Mesendoderm (in vitro differentiated cells): ENCODE data around the gene BMP2K.

ENCODE experiments used
- DNase-seq: peaks from one replicate; pipeline ENCODE4 v3.0.0; 2013
- H2AK5ac ChIP-seq: 2 replicates; pipeline ENCODE4 v1.6.1; 2013; ENCODE audit warnings: low read length, inconsistent platforms
- H2BK120ac ChIP-seq: 2 replicates; pipeline ENCODE4 v1.6.1; 2013; ENCODE audit warnings: low read depth, mild to moderate bottlenecking, low read length, moderate library complexity, mixed read lengths
- H2BK15ac ChIP-seq: replicated peaks from 2 replicates; pipeline ENCODE4 v1.6.1; 2013; ENCODE audit warnings: low read depth, mild to moderate bottlenecking, moderate library complexity
- H2BK5ac ChIP-seq: 2 replicates; pipeline ENCODE4 v1.6.1; 2013; ENCODE audit warnings: low read length, inconsistent platforms
- H3K18ac ChIP-seq: 2 replicates; pipeline ENCODE4 v1.6.1; 2013; ENCODE audit warnings: mild to moderate bottlenecking, low read length, mixed read lengths
- H3K23ac ChIP-seq: one replicate; pipeline ENCODE4 v1.6.1; 2013; ENCODE audit warnings: low read length
- H3K27ac ChIP-seq: 2 replicates; pipeline ENCODE4 v1.5.1; 2013; ENCODE audit warnings: low read depth, mild to moderate bottlenecking, inconsistent platforms, low read length, moderate library complexity
- H3K27me3 ChIP-seq: 2 replicates; pipeline ENCODE4 v1.6.1; 2013; ENCODE audit warnings: low read length, control low read depth, mild to moderate bottlenecking, inconsistent platforms; ENCODE audit not compliant: insufficient read depth, poor library complexity
- H3K36me3 ChIP-seq: 2 replicates; pipeline ENCODE4 v1.6.1; 2013; ENCODE audit warnings: low read length, inconsistent platforms; ENCODE audit not compliant: control insufficient read depth, insufficient read depth
- H3K4ac ChIP-seq: one replicate; pipeline ENCODE4 v1.6.1; 2013; ENCODE audit warnings: low read depth, mild to moderate bottlenecking, low read length, moderate library complexity
- H3K4me1 ChIP-seq: 2 replicates; pipeline ENCODE4 v1.6.1; 2013; ENCODE audit warnings: low read depth, low read length, inconsistent platforms; ENCODE audit not compliant: control insufficient read depth
- H3K4me2 ChIP-seq: 2 replicates; pipeline ENCODE4 v1.6.1; 2013; ENCODE audit warnings: low read length
- H3K4me3 ChIP-seq: 2 replicates; pipeline ENCODE4 v1.5.1; 2013; ENCODE audit warnings: mild to moderate bottlenecking, low read length
- H3K56ac ChIP-seq: one replicate; pipeline ENCODE4 v1.6.1; 2013; ENCODE audit warnings: low read length
- H3K79me1 ChIP-seq: 2 replicates; pipeline ENCODE4 v1.6.1; 2013; ENCODE audit warnings: low read length, inconsistent platforms
- H3K79me2 ChIP-seq: 2 replicates; pipeline ENCODE4 v1.6.1; 2013; ENCODE audit warnings: mild to moderate bottlenecking, low read length; ENCODE audit not compliant: control insufficient read depth, insufficient read depth
- H3K9ac ChIP-seq: 2 replicates; pipeline ENCODE4 v1.6.1; 2013; ENCODE audit warnings: low read length, inconsistent platforms
- H4K5ac ChIP-seq: one replicate; pipeline ENCODE4 v1.6.1; 2013; ENCODE audit warnings: low read length
- H4K8ac ChIP-seq: one replicate; pipeline ENCODE4 v1.6.1; 2013; ENCODE audit warnings: low read depth, mild to moderate bottlenecking, control low read depth, low read length, moderate library complexity
- WGBS: extraction: QIAGEN DNeasy Blood & Tissue Kit; methylation state at CpG from one replicate; pipeline ENCODE4 v1.1.7; 2013; ENCODE audit warnings: low lambda C conversion rate, missing lambda C conversion rate; ENCODE audit not compliant: insufficient coverage; ENCODE audit errors: extremely low coverage; 5-methylcytosine and 5-hydroxymethylcytosine counted together

BMP2K gene

DNA sequence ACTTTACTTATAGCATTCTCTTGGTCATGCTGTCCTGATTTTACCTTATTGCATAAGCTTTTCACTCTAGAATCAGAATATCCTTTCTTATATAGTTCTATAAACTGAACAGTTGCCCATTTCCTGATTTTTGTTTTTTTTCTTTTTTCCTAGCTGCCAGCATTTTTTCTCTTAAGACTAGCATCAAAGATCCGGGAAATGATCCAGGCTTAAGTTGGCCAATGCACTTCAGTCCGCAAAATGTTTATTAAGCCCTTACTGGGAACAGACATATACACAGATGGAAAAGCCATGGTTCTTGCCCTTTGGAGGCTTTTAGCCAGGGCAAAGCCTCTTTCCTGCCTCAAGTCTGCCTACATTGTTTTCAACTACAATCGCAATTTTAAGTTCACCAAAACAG is 10.1 kb upstream of the BMP2K start:
- Histone ChIP-seq H2BK5ac (no peak overlapping the region), H3K4me3 (no peak overlapping the region), H4K5ac (no peak overlapping the region), H3K18ac (no peak overlapping the region), H3K9ac (no peak overlapping the region), H3K56ac (no peak overlapping the region), H3K27ac (no peak overlapping the region), H2AK5ac (no peak overlapping the region), H4K8ac (no peak overlapping the region), H3K4me2 (no peak overlapping the region), H2BK120ac (no peak overlapping the region), H3K36me3 (no peaks in the 10 kb centered on the region), H3K79me2 (no peaks in the 10 kb centered on the region), H3K27me3 (no peaks in the 10 kb centered on the region), H3K4me1 (no peaks in the 10 kb centered on the region), H2BK15ac (no peak overlapping the region), H3K4ac (no peak overlapping the region), H3K79me1 (no peaks in the 10 kb centered on the region), H3K23ac (no peak overlapping the region)
- DNase-seq, result no peak
- WGBS, result no CpG with 5 or more reads among the region's 3 CpGs

DNA sequence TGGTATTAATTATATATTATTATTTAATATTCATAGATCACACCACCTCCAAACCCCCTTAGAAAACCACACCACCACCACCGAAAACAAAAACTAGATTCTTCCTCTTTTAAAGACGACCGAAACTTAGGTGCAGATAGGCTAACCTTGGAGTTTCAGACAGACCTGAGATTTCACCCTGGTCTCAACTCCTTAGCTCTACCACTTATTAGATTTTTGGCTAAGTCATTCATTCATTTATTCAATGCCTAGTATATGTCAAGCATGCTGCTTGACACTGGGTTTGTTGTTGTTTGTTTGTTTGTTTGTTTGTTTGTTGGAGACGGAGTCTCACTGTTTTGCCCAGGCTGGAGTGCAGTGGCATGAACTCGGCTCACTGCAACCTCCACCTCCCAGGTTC is 9.5 kb upstream of the BMP2K start:
- Histone ChIP-seq H3K56ac (no peak overlapping the region), H2BK120ac (no peak overlapping the region), H3K36me3 (no peaks in the 10 kb centered on the region), H2AK5ac (no peak overlapping the region), H3K4me1 (no peaks in the 10 kb centered on the region), H3K79me2 (no peaks in the 10 kb centered on the region), H3K23ac (no peak overlapping the region), H3K27ac (no peak overlapping the region), H3K79me1 (no peaks in the 10 kb centered on the region), H3K27me3 (no peaks in the 10 kb centered on the region), H3K9ac (no peak overlapping the region), H3K4me2 (no peak overlapping the region), H3K4ac (no peak overlapping the region), H2BK5ac (no peak overlapping the region), H3K18ac (no peak overlapping the region), H2BK15ac (no peak overlapping the region), H4K8ac (no peak overlapping the region), H4K5ac (no peak overlapping the region), H3K4me3 (no peak overlapping the region)
- no peak for DNase-seq
- no CpG with 5 or more reads among the region's 5 CpGs for WGBS

DNA sequence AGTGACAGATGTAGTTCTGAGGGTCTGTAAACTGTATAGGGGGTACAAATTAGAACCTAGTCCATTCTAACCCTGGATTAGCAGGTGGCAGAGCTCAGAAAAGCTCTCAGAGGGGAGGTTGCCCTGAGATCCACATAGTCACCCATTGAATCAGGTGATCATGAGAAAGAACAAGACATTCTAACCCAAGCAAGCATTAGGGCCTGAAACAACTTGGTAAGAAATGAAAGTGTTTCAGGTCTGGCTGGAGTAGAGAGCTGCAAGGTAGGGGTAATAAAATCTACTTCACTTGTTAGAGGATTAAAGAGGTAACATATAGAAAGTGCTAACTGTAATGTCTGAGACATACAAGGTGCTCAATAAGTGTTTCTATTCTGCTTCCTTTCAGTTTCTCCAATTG is 8.8 kb upstream of the BMP2K start:
- H2BK120ac ChIP-seq, result no peak overlapping the region
- H4K8ac ChIP-seq, result no peak overlapping the region
- H3K79me2 ChIP-seq, result no peaks in the 10 kb centered on the region
- H3K23ac ChIP-seq, result no peak overlapping the region
- no peaks in the 10 kb centered on the region for H3K27me3 ChIP-seq
- no peak for DNase-seq
- H3K27ac ChIP-seq, result no peak overlapping the region
- H3K18ac ChIP-seq, result no peak overlapping the region
- no peak overlapping the region for H2BK15ac ChIP-seq
- no peak overlapping the region for H3K4me2 ChIP-seq
- no peak overlapping the region for H2AK5ac ChIP-seq
- no peak overlapping the region for H2BK5ac ChIP-seq
- H4K5ac ChIP-seq, result no peak overlapping the region
- H3K4ac ChIP-seq, result no peak overlapping the region
- no peaks in the 10 kb centered on the region for H3K36me3 ChIP-seq
- H3K79me1 ChIP-seq, result no peaks in the 10 kb centered on the region
- no peaks in the 10 kb centered on the region for H3K4me1 ChIP-seq
- H3K9ac ChIP-seq, result no peak overlapping the region
- no peak overlapping the region for H3K56ac ChIP-seq
- H3K4me3 ChIP-seq, result no peak overlapping the region

DNA sequence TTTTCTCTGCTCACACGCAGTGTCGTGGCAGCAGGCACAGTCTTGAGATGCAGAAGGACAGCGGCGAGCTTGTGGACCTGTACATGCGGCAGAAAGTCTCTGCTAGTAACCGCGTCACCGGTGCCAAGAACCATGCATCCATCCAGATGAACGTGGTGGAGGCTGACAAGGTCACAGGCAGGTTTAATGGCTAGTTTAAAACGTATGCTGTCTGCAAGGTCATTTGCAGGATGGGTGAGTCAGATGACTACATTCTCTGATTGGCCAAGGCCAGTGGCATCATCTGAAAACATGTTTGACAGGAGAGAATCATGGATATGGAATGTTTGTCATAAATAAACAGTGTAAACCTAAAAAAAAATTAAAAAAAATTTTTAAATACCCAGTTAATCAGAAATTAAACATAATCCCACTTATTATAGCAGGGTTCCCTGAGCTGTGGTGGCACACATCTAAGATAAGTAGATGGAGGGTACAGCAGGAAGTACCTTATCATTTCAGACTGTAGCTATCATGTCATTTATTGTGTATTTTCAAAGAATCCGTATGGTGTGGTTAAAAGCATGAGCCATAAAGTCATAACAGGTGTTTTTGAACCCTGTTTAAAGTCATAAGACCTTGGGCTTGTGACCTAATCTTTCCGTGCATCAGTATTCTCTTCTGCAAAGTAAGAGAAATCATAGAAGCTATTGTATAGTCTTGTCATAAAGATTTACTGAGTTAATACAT is 7.5 kb upstream of the BMP2K start:
- Histone ChIP-seq H3K27ac (no peak overlapping the region), H2BK15ac (no peak overlapping the region), H3K4ac (no peak overlapping the region), H3K27me3 (no peaks in the 10 kb centered on the region), H3K36me3 (no peaks in the 10 kb centered on the region), H3K23ac (no peak overlapping the region), H3K79me2 (no peaks in the 10 kb centered on the region), H3K4me1 (no peaks in the 10 kb centered on the region), H4K8ac (no peak overlapping the region), H2BK5ac (no peak overlapping the region), H4K5ac (no peak overlapping the region), H2AK5ac (no peak overlapping the region), H3K79me1 (no peaks in the 10 kb centered on the region), H2BK120ac (no peak overlapping the region), H3K4me3 (no peak overlapping the region), H3K18ac (no peak overlapping the region), H3K9ac (no peak overlapping the region), H3K4me2 (no peak overlapping the region), H3K56ac (no peak overlapping the region)
- no peak for DNase-seq
- no CpG with 5 or more reads among the region's 12 CpGs for WGBS

DNA sequence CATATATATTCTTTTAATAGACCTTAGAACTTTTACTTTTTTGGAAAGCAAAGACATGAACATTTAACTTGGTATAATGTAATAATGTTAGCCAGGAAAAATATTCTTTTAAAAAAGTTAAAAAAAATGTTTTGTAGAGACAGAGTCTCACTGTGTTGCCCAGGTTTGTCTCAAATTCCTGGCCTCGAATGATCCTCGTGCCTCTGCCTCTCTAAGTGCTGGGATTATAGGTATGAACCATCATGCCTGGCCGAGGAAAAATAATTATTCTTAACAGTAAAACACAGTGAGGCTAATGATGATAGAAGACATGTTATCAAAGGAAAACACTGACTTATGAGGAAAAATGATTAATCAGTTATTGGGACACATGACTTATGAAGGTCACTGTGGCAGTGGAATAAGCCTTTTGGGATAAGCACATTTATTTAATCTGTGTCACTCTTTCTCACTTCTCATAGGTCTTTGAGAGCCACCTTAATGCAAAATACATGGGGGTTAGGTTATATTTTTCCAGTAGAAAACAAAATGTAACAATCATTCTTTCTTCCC is 6.0 kb upstream of the BMP2K start:
- Histone ChIP-seq H3K79me2 (no peaks in the 10 kb centered on the region), H4K8ac (no peak overlapping the region), H3K27me3 (no peaks in the 10 kb centered on the region), H2BK120ac (no peak overlapping the region), H3K27ac (no peak overlapping the region), H2AK5ac (no peak overlapping the region), H3K79me1 (no peaks in the 10 kb centered on the region), H3K56ac (no peak overlapping the region), H4K5ac (no peak overlapping the region), H3K18ac (no peak overlapping the region), H3K36me3 (no peaks in the 10 kb centered on the region), H3K4me3 (no peak overlapping the region), H3K4me2 (no peak overlapping the region), H3K9ac (no peak overlapping the region), H3K4ac (no peak overlapping the region), H2BK5ac (no peak overlapping the region), H3K23ac (no peak overlapping the region), H2BK15ac (no peak overlapping the region), H3K4me1 (no peaks in the 10 kb centered on the region)
- DNase-seq, result no peak
- WGBS, result no CpG with 5 or more reads among the region's 3 CpGs

DNA sequence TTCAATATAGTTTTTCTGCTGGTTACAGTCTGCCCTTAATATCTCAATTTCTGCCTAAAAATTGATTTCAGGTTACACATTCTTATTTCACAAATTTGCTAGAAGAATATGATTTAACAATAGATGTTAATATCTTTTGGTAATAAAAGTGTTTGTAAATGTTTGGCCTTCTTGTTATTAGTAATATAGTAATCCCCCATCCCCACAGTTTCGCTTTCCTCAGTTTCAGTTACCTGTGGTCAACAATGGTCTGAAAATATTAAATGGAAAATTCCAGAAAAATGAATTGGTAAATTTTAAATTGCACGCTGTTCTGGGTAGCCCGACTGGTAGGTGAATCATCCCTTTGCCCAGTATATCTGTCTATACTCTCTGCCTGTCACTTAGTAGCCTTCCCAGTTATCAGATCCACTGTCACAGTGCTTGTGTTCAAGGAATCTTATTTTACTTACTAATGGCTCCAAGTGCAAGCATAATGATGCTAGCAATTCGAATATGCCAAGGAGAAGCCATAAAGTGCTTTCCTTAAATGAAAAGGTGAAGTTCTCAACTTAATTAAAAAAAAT is 3.5 kb upstream of the BMP2K start:
- H3K4me1 ChIP-seq, result no peaks in the 10 kb centered on the region
- no peaks in the 10 kb centered on the region for H3K36me3 ChIP-seq
- H2AK5ac ChIP-seq, result no peak overlapping the region
- no peak overlapping the region for H2BK15ac ChIP-seq
- no peak overlapping the region for H3K4me2 ChIP-seq
- no peak for DNase-seq
- peaks cover 2% of the 10 kb centered on the region for H3K79me1 ChIP-seq
- no peak overlapping the region for H2BK5ac ChIP-seq
- H3K9ac ChIP-seq, result no peak overlapping the region
- no CpG with 5 or more reads among the region's 4 CpGs for WGBS
- no peaks in the 10 kb centered on the region for H3K27me3 ChIP-seq
- H3K56ac ChIP-seq, result no peak overlapping the region
- H3K4me3 ChIP-seq, result no peak overlapping the region
- H3K18ac ChIP-seq, result no peak overlapping the region
- no peak overlapping the region for H3K23ac ChIP-seq
- no peak overlapping the region for H4K5ac ChIP-seq
- no peak overlapping the region for H3K4ac ChIP-seq
- H2BK120ac ChIP-seq, result no peak overlapping the region
- no peak overlapping the region for H4K8ac ChIP-seq
- peaks cover 6% of the 10 kb centered on the region for H3K79me2 ChIP-seq
- H3K27ac ChIP-seq, result no peak overlapping the region
